ENCODE results near the gene IMPDH1.

IMPDH1 gene

GRCh38 chr7:128405471-128406313, 4.1 kb downstream of the IMPDH1 start:
- DNase-seq (ENCODE audit: low spot score) = peak; percentile 64
- no peak for FAIRE-seq

DNA sequence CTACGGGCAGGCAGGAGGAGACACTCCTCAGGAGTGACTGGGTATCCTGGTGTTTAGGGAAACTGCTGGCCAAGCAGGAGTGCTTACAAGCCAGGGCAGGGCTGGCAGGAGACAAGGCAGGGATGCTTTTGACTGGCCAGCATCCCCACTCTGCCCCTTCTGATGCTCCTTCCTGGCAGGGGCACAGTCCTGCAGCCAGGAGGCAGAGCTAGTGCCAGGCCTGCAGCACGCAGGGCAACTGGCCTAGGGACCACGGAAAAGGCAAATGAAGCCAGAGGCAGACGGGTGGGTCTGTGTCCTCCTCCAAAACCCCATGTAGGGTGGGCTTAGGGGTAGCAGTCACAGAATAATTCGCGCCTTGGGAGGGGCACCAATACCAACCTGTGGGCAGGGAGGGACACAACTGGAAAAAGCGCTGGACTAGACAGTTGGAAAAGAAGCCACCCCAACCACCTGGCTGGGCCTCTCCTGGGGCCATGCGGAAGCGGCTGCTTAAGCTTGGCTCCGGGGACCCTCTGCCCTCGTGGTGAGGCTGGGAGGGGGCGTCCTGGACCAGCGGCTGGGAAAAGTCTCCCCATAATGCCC, 4.8 kb downstream of the IMPDH1 start:
- FAIRE-seq = no peak
- peak; percentile 27 for DNase-seq (ENCODE audit: low spot score)

GRCh38 chr7:128404143-128404681, 5.6 kb downstream of the IMPDH1 start:
- no peak for DNase-seq (ENCODE audit: low spot score)
- FAIRE-seq = no peak

GRCh38 chr7:128403676-128404075, 6.1 kb downstream of the IMPDH1 start:
- no peak for DNase-seq (ENCODE audit: low spot score)
- no peak for FAIRE-seq

DNA sequence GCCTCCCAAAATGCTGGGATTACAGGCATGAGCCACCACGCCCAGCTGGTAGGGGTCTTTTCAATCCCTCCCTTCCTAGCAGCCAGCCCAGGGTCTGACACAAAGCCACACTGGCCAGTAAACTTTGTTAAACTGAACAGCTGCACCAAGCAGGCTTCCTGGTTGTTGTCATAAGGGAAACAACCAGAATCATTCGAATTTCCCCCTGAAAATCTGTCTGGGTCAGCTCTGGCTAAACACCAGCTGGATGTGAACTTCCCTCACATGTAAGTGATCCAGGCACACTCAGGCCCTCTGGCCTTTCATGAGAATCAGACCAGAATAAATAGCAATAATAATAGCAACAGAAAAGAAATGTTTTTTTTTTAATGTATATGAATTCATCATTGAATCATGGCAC, 7.4 kb downstream of the IMPDH1 start:
- FAIRE-seq (no peak), DNase-seq (ENCODE audit: low spot score) (no peak)

GRCh38 chr7:128400566-128400965, 9.2 kb downstream of the IMPDH1 start:
- no peak for FAIRE-seq
- no peak for DNase-seq (ENCODE audit: low spot score)

- FAIRE-seq (no peak), DNase-seq (ENCODE audit: low spot score) (no peak)
Measured at GRCh38 chr7:128399991-128400390, 9.8 kb downstream of the IMPDH1 start.

DNA sequence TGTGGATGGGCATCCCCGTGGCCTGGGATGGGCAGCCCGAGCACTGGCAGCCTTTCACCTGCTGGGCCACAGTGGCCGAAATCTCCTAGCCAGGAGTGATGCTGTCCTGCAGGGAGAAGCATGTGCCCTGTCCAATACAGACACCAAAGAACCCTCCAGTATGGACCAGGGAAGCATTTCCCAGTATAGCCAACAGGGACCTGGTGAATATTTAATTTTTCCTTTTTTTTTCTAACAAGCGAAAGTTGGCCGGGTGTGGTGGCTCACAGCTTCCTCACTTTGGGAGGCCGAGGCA, 11.0 kb downstream of the IMPDH1 start:
- no peak for DNase-seq (ENCODE audit: low spot score)
- FAIRE-seq = no peak

- FAIRE-seq = no peak
- DNase-seq (ENCODE audit: low spot score) = peak; percentile 56
Measured at GRCh38 chr7:128398016-128398840, 11.6 kb downstream of the IMPDH1 start.

- no peak for FAIRE-seq
- no peak for DNase-seq (ENCODE audit: low spot score)
Measured at GRCh38 chr7:128396357-128396756, 13.4 kb downstream of the IMPDH1 start.

DNA sequence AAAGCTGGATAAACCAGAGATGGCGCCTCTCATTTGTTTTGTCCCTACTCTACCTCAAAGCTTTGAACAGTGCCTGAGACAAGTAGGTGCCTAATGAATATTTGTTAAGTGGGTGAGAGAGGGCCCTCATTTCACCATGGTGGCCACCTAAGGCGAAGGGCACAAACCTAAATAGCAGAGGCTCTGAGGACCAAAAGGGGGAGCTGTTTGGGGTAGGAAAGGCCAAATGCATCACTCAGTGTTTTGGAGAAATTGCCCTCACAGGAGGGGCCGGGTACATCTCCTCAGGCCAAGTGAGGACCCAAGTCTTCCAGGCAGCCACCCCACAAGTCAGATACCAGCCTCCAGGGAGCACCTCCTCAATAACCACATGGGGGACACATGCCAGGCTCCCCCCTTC, 14.0 kb downstream of the IMPDH1 start:
- FAIRE-seq (no peak), DNase-seq (ENCODE audit: low spot score) (no peak)

- FAIRE-seq (no peak), DNase-seq (ENCODE audit: low spot score) (no peak)
Measured at GRCh38 chr7:128394904-128395496, 14.8 kb downstream of the IMPDH1 start.

DNA sequence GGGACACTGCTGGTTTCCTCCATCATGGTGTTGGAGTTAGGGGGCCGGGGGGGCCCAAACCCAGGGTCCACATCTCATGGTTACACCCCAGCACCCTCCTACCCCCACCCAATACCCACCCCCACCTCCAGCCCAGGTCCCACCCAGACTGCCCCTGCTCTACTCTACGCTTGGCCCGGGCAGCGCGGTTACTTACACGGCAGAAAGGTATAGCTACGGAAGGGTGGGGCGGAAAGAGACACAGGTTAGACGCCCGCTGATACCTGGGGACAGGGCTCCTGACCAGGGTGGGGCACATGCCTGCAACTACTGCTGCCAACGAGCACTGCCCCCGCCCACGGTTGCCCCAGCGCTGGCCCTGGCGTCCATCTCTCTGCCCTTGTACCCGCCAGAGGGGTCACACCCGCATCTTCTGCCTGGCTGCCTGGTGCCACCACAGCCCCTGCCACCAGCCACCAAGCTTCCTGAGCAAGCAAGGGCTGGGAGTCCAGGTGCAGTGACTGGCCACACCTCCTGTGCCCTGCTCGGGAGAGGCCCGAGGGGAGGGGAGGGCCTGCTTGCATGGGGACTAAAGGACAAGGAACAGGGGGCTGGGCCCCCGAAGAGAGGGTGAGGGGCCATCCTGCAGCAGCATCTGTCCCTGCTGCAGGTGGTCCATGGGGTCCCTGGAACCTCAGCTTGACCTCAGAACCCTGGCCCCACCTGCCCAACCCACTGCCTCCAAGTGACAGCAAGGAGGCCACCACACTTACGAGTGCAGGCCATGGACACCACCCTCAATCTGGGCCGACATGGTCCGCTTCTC, 16.1 kb downstream of the IMPDH1 start:
- no peak for DNase-seq (ENCODE audit: low spot score)
- FAIRE-seq = no peak

- no peak for DNase-seq (ENCODE audit: low spot score)
- no peak for FAIRE-seq
Measured at GRCh38 chr7:128392446-128393327, 17.1 kb downstream of the IMPDH1 start.

DNA sequence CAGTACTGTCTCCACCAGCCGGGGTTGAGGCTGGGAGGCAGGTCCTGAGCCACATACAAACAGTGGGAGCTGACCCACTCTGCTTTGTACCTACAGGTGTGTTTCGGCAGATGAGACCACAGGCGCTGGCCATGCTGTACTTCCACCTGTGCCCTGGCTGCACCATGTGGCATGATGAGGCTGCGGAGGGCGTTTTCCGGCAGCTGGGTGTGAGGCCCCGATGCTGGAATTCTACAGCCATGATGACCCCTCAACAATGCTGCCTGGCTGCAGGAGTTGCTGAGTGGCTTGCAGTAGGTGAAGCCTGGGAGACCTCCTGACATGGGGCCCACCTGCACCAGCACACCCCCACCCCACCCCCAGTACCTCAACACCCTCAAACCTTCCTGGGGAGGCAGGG, 18.0 kb downstream of the IMPDH1 start:
- no peak for FAIRE-seq

DNA sequence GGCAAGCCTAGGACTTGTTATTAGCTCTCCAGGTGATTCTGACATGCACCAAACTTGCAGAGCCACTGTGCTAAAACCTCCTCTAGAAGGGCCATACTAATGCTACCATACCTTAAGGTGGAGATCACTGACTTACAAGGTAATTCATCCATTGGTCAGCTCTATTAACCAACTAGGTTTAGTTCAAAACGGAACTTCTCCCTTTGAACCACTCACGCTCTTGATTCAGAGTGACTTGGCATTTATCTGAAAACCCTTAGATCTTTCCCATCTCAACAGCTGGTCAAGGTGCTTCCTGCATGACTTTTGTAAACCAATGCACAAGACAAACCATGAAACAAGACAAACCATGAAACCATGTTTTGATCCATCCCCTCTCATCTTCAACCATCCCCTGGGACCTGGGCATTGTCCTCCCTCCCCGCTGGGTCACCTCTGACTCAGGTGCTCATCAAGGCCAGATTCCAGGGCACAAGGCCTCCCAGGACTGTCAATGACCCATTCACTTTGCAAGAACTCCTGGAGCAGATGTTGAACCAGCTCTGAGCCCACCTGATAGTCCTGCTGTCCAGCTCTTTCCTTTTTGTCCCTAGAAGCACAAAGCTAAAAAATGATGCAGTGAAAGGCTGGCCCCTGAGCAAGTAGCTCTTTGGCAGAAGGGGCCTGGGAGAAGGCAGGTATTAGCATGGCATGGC, 18.8 kb downstream of the IMPDH1 start:
- DNase-seq (ENCODE audit: low spot score) (no peak), FAIRE-seq (no peak)

More for the DNA sequence above, 18.0 kb downstream of the IMPDH1 start:
- DNase-seq (ENCODE audit: low spot score) = no peak

GRCh38 chr7:128389618-128390329, 20.0 kb downstream of the IMPDH1 start:
- no peak for DNase-seq (ENCODE audit: low spot score)
- FAIRE-seq = no peak

DNA sequence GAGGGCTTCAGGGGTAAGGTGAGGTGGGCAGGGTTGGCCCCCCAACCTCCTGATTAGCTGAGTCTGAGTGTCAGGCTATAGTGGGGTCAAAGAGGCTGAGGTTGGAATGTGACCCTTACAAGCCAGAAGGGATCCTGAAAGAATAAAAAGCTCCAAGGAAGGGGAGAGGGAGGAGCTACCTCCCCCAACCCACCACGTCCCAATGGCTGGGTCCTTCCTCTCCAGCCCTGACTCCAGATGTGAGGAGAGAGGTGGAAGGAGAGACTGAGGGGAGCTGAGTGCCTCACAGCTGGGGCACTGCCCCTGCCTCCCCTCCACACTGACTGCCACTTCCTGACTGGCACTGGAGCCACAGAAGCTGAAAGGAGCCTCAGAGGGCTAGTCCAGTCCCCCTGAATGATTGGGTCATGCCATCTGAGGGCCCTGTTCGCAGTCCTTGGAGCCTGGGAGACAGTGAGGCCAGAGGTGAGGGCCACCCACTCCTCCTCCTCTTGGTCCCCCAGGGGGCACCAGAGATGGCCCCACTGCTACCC, 20.6 kb downstream of the IMPDH1 start:
- no peak for FAIRE-seq
- no peak for DNase-seq (ENCODE audit: low spot score)

Data from urothelium cell line (cell line).